Inferior parietal cortex (tissue), 1 donor: ENCODE measurements around the gene TRMT61B.
A peak's percentile ranks its signal among the peaks of the same experiment; 100 is the strongest.

ENCODE experiments used
- DNase-seq: peaks from one replicate; pipeline ENCODE4 v3.0.0-alpha.2; 2016; ENCODE audit errors: extremely low spot score

Gene TRMT61B

GRCh38 chr2:28855977-28856376, 14.1 kb downstream of the TRMT61B start:
- DNase-seq = no peak

- no peak for DNase-seq
Observed at GRCh38 chr2:28855193-28855592, 14.9 kb downstream of the TRMT61B start.

- no peak for DNase-seq
Observed at GRCh38 chr2:28842042-28842441, 28.1 kb downstream of the TRMT61B start.

DNA sequence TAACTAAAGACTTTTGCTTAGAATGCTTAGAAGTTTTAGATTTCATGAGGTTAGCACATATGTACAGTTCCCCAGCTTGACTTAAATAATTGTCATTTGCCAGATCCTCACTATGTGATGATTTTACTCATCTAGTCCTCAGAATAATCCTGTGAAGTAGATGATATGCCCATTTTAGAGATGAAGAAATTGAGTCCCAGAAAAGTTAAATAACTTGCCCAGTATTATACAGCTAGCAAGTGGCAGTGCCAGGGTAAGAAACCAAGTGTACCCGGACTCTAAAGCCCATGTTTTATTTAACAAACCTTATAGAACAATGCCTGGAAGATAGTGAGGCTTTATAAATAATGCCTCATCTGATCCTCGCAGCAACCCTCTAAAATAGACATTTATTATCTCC, 31.1 kb downstream of the TRMT61B start:
- DNase-seq = no peak

DNA sequence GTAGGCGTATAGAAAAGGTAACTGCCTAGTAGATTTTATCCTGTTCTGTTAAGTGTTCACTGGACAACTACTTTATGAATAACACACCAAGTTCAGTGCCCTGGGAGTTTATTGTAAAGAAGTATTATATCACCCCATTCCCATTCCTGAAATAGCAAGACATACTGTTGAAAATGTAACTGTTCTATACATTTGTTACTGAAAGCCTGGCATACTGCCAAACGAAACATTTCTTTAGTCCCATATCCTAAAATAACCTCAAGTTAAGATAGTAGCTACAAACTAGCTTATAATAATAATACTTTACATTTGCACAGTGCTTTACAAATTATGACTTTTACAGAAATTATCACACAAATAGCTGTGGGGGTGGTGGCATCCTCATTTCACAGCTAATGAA, 34.3 kb downstream of the TRMT61B start:
- no peak for DNase-seq

DNA sequence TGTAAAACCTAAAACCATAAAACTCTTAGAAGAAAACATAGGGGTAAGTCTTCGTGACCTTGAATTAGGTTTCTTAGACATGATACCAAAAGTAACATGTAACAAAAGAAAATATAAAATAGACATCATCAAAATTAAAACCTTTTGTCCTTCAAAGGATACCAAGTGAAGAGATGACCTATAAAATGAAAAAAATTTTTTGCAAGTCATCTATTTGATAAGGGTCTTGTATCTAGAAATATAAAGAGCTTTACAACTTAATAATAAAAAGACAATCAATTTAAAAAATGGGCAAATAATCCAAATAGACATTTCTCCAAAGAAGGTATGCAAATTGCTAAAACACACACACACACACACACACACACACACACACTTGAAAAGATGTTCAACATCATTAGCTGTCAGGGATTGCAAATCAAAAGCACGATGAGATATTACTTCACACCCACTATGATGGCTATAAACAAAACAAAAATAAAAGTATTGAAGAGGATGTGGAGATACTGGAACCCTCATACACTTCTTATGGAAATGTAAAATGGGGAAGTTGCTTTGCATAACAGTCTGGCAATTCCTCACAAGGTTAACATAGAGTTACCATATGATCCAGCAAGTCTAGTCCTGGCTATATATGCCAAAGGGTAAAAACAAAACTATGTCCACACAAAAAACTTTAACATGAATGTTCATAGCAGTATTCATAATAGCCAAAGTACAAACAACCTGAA, 36.2 kb downstream of the TRMT61B start:
- no peak for DNase-seq

DNA sequence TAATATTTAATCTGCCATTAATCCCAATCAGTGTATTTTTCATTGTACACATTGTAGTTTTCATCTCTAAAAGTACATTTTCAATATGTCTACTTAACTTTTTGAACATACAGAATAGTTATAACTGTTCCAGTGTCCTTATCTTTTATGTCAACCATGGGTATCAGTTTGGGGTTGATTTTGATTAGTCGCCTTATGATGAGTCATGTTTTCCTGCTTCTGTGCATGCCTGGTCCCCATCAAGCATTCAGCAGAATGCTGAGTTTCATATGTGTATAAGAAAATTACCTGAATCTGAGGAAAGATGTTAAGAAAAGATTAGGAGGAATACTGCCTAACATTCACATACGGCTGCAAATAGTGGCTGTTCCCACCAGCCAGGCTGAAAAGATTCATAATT, 41.7 kb downstream of the TRMT61B start:
- DNase-seq = no peak

DNA sequence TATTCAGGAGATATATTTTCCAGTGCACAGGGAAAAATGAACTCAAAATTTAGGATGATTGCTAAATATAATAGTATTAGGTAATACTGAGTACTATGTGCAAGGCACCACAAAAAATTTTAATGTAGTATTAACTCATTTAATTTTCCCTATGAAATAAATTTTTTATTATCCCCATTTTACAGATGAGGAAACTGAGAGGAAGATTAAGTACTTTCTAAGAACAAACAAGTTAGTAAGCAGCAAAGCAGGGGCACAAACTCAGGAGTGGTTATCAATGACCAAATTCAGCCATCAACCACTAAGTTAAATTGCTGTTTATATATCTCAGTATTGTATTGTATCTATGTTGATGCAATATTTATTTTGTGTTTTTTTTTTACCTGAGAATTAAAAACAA, 45.2 kb downstream of the TRMT61B start:
- no peak for DNase-seq

- DNase-seq = no peak
Observed at GRCh38 chr2:28824207-28824606, 45.9 kb downstream of the TRMT61B start.

DNA sequence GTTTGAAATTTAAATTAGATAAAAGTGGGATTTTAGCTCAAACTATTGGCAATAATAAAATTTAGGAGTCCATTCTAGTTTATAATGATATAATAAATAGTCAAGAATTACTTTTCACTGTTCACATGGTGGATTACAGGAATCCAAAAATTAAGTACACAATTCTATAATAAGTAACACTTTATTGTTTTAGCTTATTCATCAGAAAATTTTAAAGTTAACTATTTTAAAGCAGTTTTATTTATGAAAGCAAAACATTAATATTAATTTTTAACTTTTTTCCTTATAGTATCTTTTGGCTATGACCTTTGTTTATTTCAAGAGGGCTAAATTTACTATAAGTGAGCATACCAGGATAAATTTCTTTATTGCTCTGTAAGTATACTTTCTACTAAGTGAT, 48.1 kb downstream of the TRMT61B start:
- DNase-seq = no peak

- DNase-seq = peak; percentile 75
Observed at GRCh38 chr2:28821295-28821958, 48.7 kb downstream of the TRMT61B start.

- DNase-seq = no peak
Observed at GRCh38 chr2:28818053-28818452, 52.1 kb downstream of the TRMT61B start.

DNA sequence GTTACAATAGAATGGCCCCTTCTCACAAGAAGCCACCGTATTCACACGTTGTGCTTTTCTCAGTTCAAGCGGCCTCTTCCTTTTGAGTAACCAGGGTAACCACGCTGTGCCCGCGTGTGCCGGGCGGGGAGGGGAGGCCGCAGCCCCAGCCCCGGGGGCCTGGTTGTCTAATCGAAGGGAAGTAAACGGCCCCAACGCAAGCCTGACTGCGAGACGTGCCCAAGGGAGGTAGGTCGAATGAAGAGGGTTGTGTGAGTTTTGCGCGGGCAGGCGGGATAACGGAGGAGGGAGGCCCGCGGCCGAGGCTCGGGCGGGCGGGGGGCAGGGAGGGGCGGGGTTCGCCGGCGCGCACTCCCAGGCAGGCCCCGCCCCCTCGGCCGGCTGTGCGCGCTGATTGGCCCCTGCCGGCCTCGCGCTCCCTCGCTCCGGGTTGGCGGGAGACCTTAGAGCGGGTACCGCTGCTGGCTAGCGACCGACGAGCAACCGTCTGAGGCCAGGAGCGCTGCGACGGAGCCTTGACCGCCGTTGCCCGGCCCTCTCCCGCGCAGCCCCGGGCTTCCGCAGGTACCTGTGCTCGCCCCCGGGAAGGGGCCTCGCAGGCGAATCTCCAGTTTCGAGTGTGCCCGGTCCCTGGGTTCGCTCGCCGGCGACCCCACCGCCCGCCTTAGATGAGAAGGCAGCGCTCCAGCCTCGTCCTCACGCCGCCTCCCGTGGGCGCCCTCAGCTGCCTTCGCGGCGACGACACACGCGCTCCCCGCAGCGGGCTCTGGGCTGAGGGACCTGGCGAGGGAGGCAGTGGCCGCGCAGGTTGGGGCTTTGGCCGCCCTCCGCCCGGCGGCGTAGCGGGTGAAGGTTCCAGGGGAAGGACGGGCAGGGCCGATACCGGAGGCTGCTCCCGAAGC, 59.5 kb downstream of the TRMT61B start, which contains the start of gene SPDYA:
SPDYA (plus strand) TSS at position 451 of the 902 bp plus-strand sequence. CDS start 5,181 bp downstream, outside the sequence.
- no peak for DNase-seq

DNA sequence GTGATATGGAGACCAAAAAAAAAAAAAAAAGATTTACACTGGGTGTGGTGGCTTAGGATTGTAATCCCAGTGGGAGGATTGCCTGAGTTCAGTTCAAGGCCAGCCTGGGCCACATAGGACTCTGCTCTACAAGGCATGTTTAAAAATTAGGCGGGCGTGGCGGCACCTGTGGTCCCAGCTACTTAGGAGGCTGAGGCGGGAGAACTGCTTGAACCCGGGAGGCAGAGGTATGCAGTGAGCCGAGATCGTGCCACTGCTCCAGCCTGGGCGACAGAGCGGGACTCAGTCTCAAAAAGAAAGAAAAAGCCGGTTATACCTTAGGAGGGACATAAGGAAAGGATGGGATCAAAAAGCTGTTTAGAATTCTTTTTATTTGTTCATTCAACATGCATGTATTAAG, 60.2 kb downstream of the TRMT61B start:
- no peak for DNase-seq

DNA sequence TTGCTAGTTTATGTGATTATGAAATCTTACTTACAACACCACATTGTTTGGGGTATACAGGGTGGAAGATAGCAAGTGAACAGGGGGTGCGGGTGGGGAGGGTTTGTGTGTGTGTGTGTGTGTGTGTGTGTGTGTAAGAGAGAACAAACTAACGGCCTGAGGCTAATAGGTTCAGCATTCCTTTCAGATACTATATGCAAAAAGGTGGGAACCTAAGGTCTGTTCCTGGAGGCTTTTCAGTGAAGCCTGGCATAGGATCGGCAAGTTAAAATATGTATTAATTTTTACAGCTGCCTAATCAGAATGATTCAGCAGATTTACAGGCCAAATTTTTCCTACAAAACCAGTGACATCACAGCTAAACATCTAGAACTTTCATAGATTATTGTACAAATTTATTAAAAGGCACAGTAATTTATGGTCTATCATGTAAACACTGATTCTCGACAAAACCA, 67.1 kb downstream of the TRMT61B start:
- no peak for DNase-seq

- DNase-seq = no peak
Observed at GRCh38 chr2:28801726-28802125, 68.4 kb downstream of the TRMT61B start.
